Trophoblast cell (in vitro differentiated cells and primary cell): Measurements from ENCODE around the gene CDAN1.
A peak's percentile ranks its signal among the peaks of the same experiment; 100 is the strongest.

Source experiments
- DNase-seq, 2 donors: peaks; one replicate each; pipeline ENCODE4 v3.0.0-alpha.2; 2016
- H2AFZ ChIP-seq: 2 replicates; pipeline ENCODE4 v1.6.1; 2013; ENCODE audit warnings: low read length, moderate library complexity, mild to moderate bottlenecking; ENCODE audit not compliant: insufficient read depth, poor library complexity
- H2AK5ac ChIP-seq: 2 replicates; pipeline ENCODE4 v1.6.1; 2013; ENCODE audit warnings: mild to moderate bottlenecking, low read length
- H2BK120ac ChIP-seq: 2 replicates; pipeline ENCODE4 v1.6.1; 2013; ENCODE audit warnings: low read length, mild to moderate bottlenecking, moderate library complexity; ENCODE audit not compliant: insufficient read depth, poor library complexity
- H2BK12ac ChIP-seq: 2 replicates; pipeline ENCODE4 v1.6.1; 2013; ENCODE audit warnings: mild to moderate bottlenecking, low read length, moderate library complexity
- H2BK5ac ChIP-seq: 2 replicates; pipeline ENCODE4 v1.6.1; 2013; ENCODE audit warnings: low read length, low read depth, moderate library complexity, mild to moderate bottlenecking; ENCODE audit not compliant: poor library complexity
- H3K14ac ChIP-seq: 2 replicates; pipeline ENCODE4 v1.6.1; 2013; ENCODE audit warnings: mild to moderate bottlenecking, low read length
- H3K18ac ChIP-seq: 2 replicates; pipeline ENCODE4 v1.6.1; 2013; ENCODE audit warnings: mild to moderate bottlenecking, low read length
- H3K23ac ChIP-seq: 2 replicates; pipeline ENCODE4 v1.6.1; 2013; ENCODE audit warnings: low read length
- H3K27ac ChIP-seq: 2 replicates; pipeline ENCODE4 v1.5.1; 2013; ENCODE audit warnings: low read depth, mild to moderate bottlenecking, inconsistent platforms, low read length, moderate library complexity
- H3K27me3 ChIP-seq: 2 replicates; pipeline ENCODE4 v1.6.1; 2013; ENCODE audit warnings: inconsistent platforms, mild to moderate bottlenecking, low read length, moderate library complexity; ENCODE audit not compliant: insufficient read depth
- H3K36me3 ChIP-seq, 2 experiments: 1 replicate in 1 of 2; 2 replicates in 1 of 2; pipeline ENCODE4 v1.6.1; 2013; ENCODE audit warnings: low read length in 2 of 2, mild to moderate bottlenecking in 2 of 2, moderate library complexity in 1 of 2; ENCODE audit not compliant: insufficient read depth in 2 of 2, control insufficient read depth in 1 of 2
- H3K4ac ChIP-seq: 2 replicates; pipeline ENCODE4 v1.6.1; 2013; ENCODE audit warnings: low read depth, mild to moderate bottlenecking, low read length, moderate library complexity
- H3K4me1 ChIP-seq, 2 experiments: 1 replicate in 1 of 2; 2 replicates in 1 of 2; pipeline ENCODE4 v1.6.1; 2013; ENCODE audit warnings: low read length in 2 of 2, mild to moderate bottlenecking in 2 of 2, moderate library complexity in 1 of 2; ENCODE audit not compliant: insufficient read depth in 2 of 2, control insufficient read depth in 1 of 2
- H3K4me2 ChIP-seq: 2 replicates; pipeline ENCODE4 v1.6.1; 2013; ENCODE audit warnings: inconsistent platforms, mild to moderate bottlenecking, low read length, moderate library complexity
- H3K4me3 ChIP-seq: 2 replicates; pipeline ENCODE4 v1.5.1; 2013; ENCODE audit warnings: mild to moderate bottlenecking, low read depth, low read length, inconsistent platforms
- H3K79me1 ChIP-seq: one replicate; pipeline ENCODE4 v1.6.1; 2013; ENCODE audit warnings: low read length
- H3K79me2 ChIP-seq: 2 replicates; pipeline ENCODE4 v1.6.1; 2013; ENCODE audit warnings: low read length, mild to moderate bottlenecking; ENCODE audit not compliant: control insufficient read depth, insufficient read depth, poor library complexity
- H3K9ac ChIP-seq: 2 replicates; pipeline ENCODE4 v1.6.1; 2013; ENCODE audit warnings: mild to moderate bottlenecking, low read length
- H3K9me3 ChIP-seq: 2 replicates; pipeline ENCODE4 v1.6.1; 2013; ENCODE audit warnings: low read depth, mild to moderate bottlenecking, control low read depth, inconsistent platforms, low read length; ENCODE audit not compliant: insufficient read depth
- H4K12ac ChIP-seq: 2 replicates; pipeline ENCODE4 v1.6.1; 2013; ENCODE audit warnings: low read depth, mild to moderate bottlenecking, low read length, moderate library complexity
- H4K8ac ChIP-seq: 2 replicates; pipeline ENCODE4 v1.6.1; 2013; ENCODE audit warnings: low read depth, mild to moderate bottlenecking, low read length, moderate library complexity
- H4K91ac ChIP-seq: one replicate; pipeline ENCODE4 v1.6.1; 2013; ENCODE audit warnings: low read depth, mild to moderate bottlenecking, low read length, moderate library complexity
- WGBS: extraction: QIAGEN DNeasy Blood & Tissue Kit; methylation state at CpG from one replicate; pipeline ENCODE4 v1.1.7; 2013; ENCODE audit warnings: missing lambda C conversion rate; ENCODE audit not compliant: insufficient read length, insufficient coverage; ENCODE audit errors: extremely low coverage; 5-methylcytosine and 5-hydroxymethylcytosine counted together

Gene CDAN1

DNA sequence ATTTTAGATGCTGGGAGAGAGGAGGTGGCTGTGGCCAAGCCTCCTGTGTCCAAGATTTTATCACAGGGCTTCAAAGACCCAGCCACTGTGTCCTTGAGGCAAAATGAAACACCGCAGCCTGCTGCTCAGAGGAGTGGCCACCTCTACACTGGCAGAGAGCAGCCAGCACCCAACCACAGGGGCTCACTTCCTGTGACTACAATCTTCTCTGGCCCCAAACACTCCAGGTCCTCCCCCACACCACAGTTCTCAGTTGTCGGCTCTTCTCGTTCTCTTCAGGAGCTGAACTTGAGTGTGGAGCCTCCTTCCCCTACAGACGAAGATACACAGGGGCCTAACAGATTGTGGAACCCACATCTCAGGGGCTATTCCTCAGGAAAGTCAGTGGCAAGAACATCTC is 45.6 kb downstream of the CDAN1 start:
- Histone ChIP-seq H2AFZ (no peak overlapping the region), H4K8ac (no peak overlapping the region), H3K4me1 (peaks cover 5 to 12% of the 10 kb centered on the region in 2 experiments), H2BK5ac (no peak overlapping the region), H3K18ac (no peak overlapping the region), H4K12ac (no peak overlapping the region), H3K4me2 (no peak overlapping the region), H4K91ac (no peak overlapping the region), H3K36me3 (no peaks in the 10 kb centered on the region), H3K27me3 (no peaks in the 10 kb centered on the region), H2AK5ac (no peak overlapping the region), H3K4me3 (no peak overlapping the region), H3K27ac (no peak overlapping the region), H2BK12ac (no peak overlapping the region), H3K79me1 (no peaks in the 10 kb centered on the region), H2BK120ac (peak overlapping the region; percentile 29), H3K9me3 (no peaks in the 10 kb centered on the region), H3K9ac (no peak overlapping the region), H3K23ac (no peak overlapping the region), H3K4ac (no peak overlapping the region), H3K79me2 (no peaks in the 10 kb centered on the region), H3K14ac (no peak overlapping the region)
- DNase-seq: no peak
- no CpG with 5 or more reads among the region's 4 CpGs for WGBS

DNA sequence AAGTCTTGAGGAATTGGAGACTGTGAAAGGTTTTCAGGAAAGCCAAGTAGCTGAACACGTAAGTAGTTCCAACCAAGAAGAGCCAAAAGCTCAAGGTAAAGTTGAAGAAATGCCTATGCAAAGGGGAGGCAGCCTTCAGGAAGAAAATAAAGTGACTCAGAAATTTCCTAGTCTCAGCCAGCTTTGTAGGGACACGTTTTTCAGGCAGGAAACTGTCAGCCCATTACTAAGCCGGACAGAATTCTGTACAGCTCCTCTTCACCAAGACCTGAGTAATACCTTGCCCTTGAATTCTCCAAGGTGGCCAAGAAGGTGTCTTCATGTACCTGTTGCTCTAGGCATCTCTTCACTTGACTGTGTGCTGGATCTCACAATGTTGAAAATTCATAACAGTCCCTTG is 48.6 kb downstream of the CDAN1 start:
- Histone ChIP-seq H3K27ac (no peak overlapping the region), H2AFZ (no peak overlapping the region), H2BK5ac (no peak overlapping the region), H4K91ac (no peak overlapping the region), H3K9ac (no peak overlapping the region), H3K18ac (no peak overlapping the region), H3K4me3 (no peak overlapping the region), H3K14ac (no peak overlapping the region), H3K9me3 (no peaks in the 10 kb centered on the region), H4K8ac (no peak overlapping the region), H3K4ac (no peak overlapping the region), H2BK12ac (no peak overlapping the region), H3K4me2 (no peak overlapping the region), H3K27me3 (no peaks in the 10 kb centered on the region), H3K79me1 (no peaks in the 10 kb centered on the region), H3K79me2 (no peaks in the 10 kb centered on the region), H2AK5ac (no peak overlapping the region), H3K23ac (no peak overlapping the region), H2BK120ac (no peak overlapping the region), H4K12ac (no peak overlapping the region), H3K4me1 (peaks cover 5 to 12% of the 10 kb centered on the region in 2 experiments), H3K36me3 (no peaks in the 10 kb centered on the region)
- no peak for DNase-seq
- no CpG with 5 or more reads among the region's 3 CpGs for WGBS

DNA sequence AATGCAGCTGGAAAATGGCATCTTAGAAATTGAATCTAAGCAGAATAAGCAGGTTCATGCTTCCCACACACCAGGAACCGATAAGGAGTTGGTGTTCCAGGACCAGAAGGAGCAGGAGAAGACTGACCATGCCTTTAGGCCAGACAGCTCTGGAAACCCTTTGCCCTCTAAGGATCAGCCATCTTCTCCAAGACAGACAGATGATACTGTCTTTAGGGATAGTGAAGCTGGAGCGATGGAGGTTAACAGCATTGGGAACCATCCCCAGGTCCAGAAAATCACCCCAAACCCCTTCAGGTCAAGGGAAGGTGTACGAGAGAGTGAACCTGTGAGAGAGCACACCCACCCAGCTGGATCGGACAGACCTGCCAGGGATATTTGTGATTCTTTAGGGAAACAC is 49.2 kb downstream of the CDAN1 start:
- Histone ChIP-seq H3K4ac (no peak overlapping the region), H4K12ac (no peak overlapping the region), H3K79me2 (no peaks in the 10 kb centered on the region), H3K4me1 (peaks cover 5 to 12% of the 10 kb centered on the region in 2 experiments), H3K18ac (no peak overlapping the region), H3K14ac (no peak overlapping the region), H3K36me3 (no peaks in the 10 kb centered on the region), H2AFZ (no peak overlapping the region), H3K9ac (no peak overlapping the region), H4K8ac (no peak overlapping the region), H2BK120ac (no peak overlapping the region), H2AK5ac (no peak overlapping the region), H3K4me2 (no peak overlapping the region), H3K27me3 (no peaks in the 10 kb centered on the region), H3K27ac (no peak overlapping the region), H4K91ac (no peak overlapping the region), H3K79me1 (no peaks in the 10 kb centered on the region), H3K23ac (no peak overlapping the region), H2BK5ac (no peak overlapping the region), H2BK12ac (no peak overlapping the region), H3K4me3 (no peak overlapping the region), H3K9me3 (no peaks in the 10 kb centered on the region)
- no peak for DNase-seq
- WGBS: no CpG with 5 or more reads among the region's 4 CpGs

DNA sequence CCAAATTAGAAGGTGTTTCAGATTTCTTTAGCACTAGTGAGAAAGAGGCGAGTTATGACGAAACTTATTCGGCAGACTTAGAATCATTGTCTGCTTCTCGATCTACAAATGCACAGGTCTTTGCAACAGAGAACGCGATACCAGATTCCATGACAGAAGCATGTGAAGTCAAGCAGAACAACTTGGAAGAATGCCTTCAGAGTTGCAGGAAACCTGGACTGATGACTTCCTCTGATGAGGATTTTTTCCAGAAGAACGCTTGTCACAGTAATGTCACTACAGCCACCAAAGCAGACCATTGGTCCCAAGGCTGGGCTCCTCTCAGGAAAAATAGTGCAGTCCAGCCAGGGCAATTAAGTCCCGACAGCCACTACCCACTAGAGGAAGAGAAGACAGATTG is 50.6 kb downstream of the CDAN1 start:
- Histone ChIP-seq H3K79me1 (no peaks in the 10 kb centered on the region), H2BK120ac (no peak overlapping the region), H3K23ac (no peak overlapping the region), H3K36me3 (no peaks in the 10 kb centered on the region), H3K9me3 (no peaks in the 10 kb centered on the region), H3K4ac (no peak overlapping the region), H2AK5ac (no peak overlapping the region), H3K4me3 (no peak overlapping the region), H3K79me2 (no peaks in the 10 kb centered on the region), H3K9ac (no peak overlapping the region), H3K14ac (no peak overlapping the region), H3K27ac (no peak overlapping the region), H4K12ac (no peak overlapping the region), H2BK12ac (no peak overlapping the region), H4K8ac (no peak overlapping the region), H2BK5ac (no peak overlapping the region), H3K27me3 (no peaks in the 10 kb centered on the region), H3K18ac (no peak overlapping the region), H2AFZ (no peak overlapping the region), H3K4me1 (peaks cover under 1 to 7% of the 10 kb centered on the region in 2 experiments), H4K91ac (no peak overlapping the region), H3K4me2 (no peak overlapping the region)
- no CpG with 5 or more reads among the region's 8 CpGs for WGBS
- DNase-seq: no peak
